ENCODE data around the gene SGO2. TPM values are rescaled to one million over a fixed set of nuclear protein-coding genes. Genes with fewer than 3 reads are reported as not detected.

SGO2 gene, protein sequence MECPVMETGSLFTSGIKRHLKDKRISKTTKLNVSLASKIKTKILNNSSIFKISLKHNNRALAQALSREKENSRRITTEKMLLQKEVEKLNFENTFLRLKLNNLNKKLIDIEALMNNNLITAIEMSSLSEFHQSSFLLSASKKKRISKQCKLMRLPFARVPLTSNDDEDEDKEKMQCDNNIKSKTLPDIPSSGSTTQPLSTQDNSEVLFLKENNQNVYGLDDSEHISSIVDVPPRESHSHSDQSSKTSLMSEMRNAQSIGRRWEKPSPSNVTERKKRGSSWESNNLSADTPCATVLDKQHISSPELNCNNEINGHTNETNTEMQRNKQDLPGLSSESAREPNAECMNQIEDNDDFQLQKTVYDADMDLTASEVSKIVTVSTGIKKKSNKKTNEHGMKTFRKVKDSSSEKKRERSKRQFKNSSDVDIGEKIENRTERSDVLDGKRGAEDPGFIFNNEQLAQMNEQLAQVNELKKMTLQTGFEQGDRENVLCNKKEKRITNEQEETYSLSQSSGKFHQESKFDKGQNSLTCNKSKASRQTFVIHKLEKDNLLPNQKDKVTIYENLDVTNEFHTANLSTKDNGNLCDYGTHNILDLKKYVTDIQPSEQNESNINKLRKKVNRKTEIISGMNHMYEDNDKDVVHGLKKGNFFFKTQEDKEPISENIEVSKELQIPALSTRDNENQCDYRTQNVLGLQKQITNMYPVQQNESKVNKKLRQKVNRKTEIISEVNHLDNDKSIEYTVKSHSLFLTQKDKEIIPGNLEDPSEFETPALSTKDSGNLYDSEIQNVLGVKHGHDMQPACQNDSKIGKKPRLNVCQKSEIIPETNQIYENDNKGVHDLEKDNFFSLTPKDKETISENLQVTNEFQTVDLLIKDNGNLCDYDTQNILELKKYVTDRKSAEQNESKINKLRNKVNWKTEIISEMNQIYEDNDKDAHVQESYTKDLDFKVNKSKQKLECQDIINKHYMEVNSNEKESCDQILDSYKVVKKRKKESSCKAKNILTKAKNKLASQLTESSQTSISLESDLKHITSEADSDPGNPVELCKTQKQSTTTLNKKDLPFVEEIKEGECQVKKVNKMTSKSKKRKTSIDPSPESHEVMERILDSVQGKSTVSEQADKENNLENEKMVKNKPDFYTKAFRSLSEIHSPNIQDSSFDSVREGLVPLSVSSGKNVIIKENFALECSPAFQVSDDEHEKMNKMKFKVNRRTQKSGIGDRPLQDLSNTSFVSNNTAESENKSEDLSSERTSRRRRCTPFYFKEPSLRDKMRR
- total RNA-seq, result 7.7 TPM

DNA sequence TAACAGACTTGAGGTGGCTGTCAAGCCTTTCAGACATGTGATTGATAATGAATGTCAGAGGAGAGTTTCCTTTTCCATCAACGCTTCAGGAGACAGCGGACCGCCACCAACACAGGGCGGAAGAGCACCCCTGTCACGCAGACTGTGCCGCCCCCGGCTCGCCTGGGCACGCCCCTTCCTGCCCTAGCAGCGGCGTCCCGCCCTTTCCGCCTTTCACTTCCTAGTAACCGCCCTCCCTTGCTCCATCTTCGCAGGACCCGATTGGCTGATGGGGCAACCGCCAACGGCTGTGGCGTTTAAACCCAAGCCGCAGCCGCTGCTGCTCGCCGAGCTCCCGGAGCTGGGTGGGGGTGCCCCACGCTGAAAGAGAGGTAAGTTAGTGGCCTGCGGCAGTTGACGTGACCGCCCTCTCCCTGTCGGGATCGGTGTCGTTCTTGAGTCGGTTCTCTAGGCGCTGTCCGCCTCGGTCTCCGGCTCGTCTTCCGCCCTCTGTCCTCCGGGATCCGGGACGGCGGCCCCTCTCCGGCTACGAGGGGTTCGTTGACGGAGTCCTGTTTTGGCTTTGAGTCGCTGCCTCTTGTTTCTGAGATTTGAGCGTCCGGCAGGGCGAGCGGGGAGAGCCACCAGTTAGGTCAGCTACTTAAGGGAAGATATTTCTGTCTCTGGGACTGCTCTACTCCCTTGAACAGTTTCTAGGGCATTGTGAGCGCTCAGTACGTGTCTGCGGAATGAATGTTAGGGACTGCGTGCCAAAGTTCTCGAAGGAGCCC is at the start of gene SGO2:
Gene SGO2, plus strand, starts transcription at position 326 of the 770 bp plus-strand sequence. CDS start 6,769 bp downstream, outside the sequence.
- peak; percentile 94 for DNase-seq

- DNase-seq, result no peak
Measured at GRCh38 chr2:200476836-200477235, 49.2 kb upstream of the SGO2 start.

- no peak for DNase-seq
Measured at GRCh38 chr2:200477667-200478131, 48.3 kb upstream of the SGO2 start.

DNA sequence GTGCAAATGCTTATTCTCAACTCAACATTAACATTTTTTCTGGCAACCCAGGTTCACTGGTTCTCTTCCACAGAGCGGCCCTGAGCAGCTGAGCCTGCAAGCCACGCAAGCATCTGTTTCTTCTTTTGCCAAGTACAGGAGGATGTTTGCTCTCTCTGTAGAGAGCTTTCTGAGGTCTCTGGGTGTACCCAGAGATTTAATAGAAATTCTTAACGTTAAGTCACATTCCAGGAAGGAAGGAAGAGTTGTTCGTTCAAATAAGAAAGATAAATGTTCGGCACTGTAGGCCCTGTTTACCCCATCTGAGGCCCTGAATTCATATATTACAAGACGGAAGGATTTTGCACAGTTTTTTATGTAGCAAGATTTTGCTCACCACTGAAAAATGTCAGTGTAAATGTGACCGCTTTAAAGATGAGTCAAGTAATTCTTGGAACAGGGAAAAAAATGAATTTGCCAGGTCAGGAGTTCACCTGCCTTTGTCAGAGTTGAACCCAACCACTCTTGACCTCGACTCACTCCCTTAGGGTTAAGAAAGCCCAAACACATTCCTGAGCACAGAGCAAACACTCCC is 46.2 kb upstream of the SGO2 start:
- DNase-seq, result no peak

- no peak for DNase-seq
Measured at GRCh38 chr2:200482194-200482593, 43.8 kb upstream of the SGO2 start.

DNA sequence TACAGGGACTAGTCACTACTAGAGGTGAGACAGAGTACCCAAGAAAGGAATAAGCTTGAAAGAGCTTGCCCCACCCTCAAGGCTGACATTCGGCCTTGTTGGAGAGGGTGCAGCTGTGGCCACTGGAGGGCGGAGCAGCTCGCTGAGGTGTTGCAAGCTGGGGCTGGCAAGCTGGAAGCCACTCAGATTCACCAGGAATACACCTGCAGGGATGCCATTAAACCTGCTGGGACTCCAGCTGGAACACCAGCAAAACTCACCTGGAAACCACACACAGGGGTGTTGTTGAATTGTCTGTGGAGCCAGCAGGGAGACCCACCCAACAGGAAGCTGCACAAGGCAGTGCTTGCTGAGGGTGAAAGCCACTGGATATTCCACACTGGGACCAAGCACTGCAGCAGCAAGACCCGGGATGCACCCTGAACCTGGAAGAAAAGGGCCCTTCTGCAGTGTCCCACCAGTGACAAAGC is 42.2 kb upstream of the SGO2 start:
- no peak for DNase-seq

GRCh38 chr2:200484934-200485333 is 41.1 kb upstream of the SGO2 start:
- DNase-seq, result no peak

GRCh38 chr2:200486529-200486928 is 39.5 kb upstream of the SGO2 start:
- no peak for DNase-seq

DNA sequence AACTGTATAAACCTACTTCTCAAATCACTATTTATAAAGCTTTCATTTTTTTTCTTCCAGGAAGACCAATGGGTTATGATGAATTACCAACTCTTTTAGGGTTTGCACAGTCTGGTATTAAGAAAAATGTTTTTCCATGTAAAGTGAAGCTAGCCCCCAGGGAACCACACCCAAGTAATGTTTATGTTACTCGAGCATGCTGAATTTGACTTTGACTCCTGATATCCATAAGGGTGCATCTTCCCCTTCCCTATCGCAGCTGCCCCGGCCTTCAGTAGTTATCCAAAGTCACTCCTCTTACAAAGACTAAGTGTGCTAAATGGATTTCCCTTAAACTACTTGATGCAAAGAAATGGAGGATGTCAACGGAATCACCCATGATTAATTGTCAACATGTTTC is 37.8 kb upstream of the SGO2 start:
- DNase-seq, result no peak

DNA sequence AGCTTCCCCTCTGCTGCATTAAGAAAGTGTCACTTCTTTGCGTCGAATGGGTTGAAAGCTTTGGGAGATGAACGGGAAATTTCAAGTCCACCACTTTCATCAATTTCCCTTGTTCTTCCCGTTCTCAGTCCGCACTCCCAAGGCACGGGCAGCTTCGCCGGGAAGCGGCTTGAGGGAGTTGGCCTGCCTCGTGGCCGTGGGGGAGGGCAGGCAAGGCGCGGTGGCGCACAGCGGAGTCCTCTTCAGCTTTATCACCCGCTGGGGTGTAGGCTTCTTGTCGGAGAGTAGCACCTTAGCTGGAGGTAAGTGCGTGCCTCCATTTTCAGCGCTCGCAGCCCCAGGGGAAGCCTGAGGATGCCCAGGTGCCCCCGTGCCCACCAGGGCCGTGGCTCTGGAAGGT is 36.0 kb upstream of the SGO2 start:
- no peak for DNase-seq

DNA sequence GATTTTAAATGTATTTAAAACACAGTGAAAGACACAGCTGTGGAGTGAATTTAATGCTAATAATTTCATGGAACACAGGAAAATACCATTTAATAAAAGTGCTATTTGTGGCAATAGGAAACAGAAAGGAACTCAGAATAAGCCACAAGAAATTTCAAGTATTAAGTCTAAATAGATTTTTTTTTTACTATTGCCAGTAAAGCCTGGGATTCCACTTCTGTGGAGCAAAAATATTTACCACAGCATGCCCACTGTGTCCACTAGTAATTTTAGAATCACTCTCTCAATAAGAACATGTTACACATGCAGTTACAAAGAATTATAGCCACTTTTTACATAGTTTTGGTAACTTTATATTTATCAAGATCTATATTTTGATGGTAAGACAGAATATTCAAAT is 33.4 kb upstream of the SGO2 start:
- no peak for DNase-seq

DNA sequence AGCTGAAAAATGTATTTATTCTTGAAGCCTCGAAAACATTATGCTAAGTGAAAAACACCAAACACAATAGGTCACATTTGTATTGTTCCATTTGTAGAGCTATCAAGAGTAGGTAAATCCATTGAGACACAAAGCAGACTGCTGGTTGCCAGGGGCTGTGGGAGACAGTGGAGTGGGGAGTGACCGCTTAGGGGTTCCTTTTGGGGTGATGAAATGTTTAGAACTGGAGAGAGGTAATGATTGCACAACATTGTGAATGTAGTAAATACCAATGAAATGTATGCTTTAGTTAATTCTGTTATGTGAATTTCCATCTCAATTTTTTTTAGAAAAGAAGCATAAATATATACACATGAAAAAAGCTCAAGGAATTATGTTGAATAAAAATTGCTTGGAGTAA is 32.0 kb upstream of the SGO2 start:
- no peak for DNase-seq

GRCh38 chr2:200496696-200497095 is 29.3 kb upstream of the SGO2 start:
- DNase-seq, result no peak

DNA sequence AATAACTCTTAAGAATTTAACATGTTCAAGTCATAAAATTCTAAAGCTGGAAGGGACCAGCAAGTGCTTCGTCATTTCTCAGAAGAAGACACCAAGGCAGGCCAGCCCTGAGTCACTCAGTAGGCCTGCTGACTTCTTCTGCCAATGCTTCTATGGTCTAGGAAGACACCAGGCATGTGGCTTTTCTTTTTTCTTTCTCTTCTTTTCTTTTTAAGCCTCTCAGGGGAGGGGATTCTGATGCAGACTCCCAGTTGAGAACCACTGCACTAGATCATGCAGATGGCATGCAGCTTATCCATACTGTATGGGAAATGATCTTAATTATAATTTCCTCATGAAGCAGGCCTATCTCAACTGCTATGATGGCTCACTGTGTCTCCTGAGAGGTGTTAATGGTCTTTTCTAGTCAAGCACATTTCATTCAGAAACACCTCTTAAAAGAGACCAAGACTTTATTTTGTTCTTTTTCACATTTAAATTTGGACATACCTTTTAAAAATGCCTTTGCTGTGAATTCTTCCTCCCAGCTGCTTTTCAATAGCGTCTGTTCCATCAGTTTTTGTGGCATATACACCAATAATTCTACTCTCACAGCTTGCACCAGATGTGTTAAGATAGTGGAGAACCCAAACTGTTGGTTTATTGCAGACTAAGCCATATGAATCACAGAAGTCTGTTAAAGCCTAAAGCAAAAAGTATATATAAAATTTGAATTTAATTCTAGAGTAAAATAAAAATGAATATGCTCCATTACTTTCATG is 27.4 kb upstream of the SGO2 start:
- no peak for DNase-seq

GRCh38 chr2:200502196-200502595 is 23.8 kb upstream of the SGO2 start:
- no peak for DNase-seq

GRCh38 chr2:200506679-200507078 is 19.3 kb upstream of the SGO2 start:
- DNase-seq, result no peak

- DNase-seq, result no peak
Measured at GRCh38 chr2:200507179-200507578, 18.8 kb upstream of the SGO2 start.

DNA sequence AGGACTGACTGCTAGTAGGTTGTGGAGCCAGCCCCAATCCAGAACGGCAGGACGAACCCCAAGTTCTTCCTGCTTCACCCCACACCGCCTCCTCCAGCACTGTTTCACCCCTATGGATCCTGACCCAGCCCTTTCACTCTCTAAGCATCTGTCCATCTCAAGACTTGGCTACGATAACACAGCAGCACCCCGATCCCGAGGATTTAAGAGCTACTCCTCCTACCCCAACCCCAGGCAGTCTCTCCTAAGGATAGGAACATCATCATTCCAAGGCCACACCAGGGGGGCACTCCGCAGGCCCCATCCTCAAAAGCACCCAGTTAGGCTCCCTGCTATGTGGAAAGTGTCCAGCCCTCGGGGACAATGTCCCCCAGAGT is 16.8 kb upstream of the SGO2 start:
- no peak for DNase-seq

DNA sequence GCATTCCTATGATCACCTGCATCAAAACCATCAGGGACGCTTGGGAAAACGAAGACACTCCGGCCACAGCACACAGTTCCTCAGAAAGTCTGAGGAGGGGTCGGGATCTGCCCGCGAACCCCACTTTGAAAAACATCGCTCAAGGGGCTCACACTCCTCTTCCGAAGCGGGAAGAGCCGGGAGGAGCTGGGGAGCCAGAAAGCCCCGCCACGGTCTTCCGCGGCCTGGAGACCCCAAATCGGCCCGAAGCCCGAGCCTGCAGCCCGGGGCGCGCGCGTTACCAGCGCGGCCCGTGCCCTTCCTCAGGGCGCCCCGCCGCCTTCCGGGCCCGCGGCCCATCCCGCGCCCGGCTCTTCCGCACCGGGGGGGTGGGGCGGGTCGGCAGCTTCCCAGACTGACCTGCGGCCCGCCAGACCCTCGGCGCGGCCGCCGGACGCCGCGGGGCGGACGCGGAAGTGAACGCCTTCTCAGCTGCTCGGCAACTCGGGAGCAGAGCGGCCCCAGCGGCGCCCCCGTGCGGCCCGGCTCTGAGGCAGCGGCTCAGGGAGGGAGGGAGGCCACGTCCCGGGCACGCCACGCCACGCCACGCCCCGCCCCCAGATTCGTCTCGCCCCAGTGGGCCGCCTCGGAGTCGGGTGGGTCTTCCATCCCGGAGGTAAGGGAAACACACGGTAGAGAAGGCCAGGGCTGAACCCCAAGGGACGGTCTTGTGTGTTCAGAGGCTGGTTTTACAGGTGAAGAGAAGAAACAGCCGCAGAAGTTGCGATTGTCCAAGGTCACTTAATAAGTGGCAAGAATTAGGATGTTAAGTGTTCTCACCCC is 16.2 kb upstream of the SGO2 start, which contains the start of gene KCTD18:
Gene KCTD18, minus strand, starts transcription at position 457 of the 822 bp plus-strand sequence. CDS start 3,052 bp downstream, outside the sequence.
- peak; percentile 47 for DNase-seq

All from skin of body (tissue), 2 donors.